Glomerular endothelial cell (primary cell): ENCODE results near the gene BRIX1. TPM values are rescaled to one million over a fixed set of nuclear protein-coding genes. Genes with fewer than 3 reads are reported as not detected.
"Not testable (repeated sequence)": the region's sequence is repeated elsewhere in the genome, so short reads cannot be mapped to it uniquely, and the experiment has no call there.

Experiments
- DNase-seq: peaks from one replicate; pipeline ENCODE4 v3.0.0-alpha.2; 2011; ENCODE audit warnings: low read depth, low spot score; ENCODE audit errors: extremely low read depth
- total RNA-seq: library from RNA; depleted of rRNA; stranded (reverse); fragments of >200 nt; gene quantifications from 2 replicates; pipeline ENCODE4 v1.2.3, GENCODE V29; 2015

The BRIX1 gene
- total RNA-seq, 1 donor from 2014 or later = 18.7 TPM

DNA sequence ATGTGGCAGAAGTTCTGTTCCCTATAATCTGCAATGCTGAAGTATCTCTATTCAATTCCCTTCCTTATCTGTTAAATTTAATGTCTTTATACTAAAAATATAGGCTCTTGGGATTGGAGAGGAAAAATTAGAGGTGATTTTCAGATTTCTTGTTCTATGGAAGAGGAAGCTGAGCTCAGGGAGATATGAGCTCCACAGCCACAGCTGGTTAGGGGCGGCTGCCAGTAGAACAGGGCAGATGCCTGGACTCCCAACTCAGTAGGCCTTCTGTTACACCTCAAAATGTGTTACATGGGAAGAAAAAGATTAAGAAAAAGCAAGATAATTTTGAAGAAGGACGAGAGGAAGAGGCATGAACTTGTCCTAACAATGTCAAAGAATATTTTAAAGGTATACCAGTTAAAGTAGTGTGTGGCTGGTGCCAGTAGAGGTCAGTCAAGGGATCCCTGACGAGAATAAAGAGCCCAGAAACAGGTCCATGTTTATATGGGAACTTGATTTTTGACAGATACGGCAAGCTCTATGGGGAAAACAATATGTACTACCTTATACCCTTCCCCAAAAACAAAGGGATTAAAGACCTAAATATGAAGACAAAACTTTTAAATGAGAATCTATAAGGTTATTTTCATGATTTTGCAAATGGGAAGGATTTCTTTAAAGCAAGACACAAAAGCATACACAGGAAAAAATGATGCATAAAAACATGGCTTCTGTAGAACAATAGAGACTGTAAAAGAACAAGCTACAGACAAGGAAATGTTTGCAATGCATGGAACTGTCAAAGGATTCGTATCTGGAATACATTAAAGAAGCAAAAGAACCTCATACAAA, 42.6 kb downstream of the BRIX1 start:
- DNase-seq = peak; percentile 4

DNA sequence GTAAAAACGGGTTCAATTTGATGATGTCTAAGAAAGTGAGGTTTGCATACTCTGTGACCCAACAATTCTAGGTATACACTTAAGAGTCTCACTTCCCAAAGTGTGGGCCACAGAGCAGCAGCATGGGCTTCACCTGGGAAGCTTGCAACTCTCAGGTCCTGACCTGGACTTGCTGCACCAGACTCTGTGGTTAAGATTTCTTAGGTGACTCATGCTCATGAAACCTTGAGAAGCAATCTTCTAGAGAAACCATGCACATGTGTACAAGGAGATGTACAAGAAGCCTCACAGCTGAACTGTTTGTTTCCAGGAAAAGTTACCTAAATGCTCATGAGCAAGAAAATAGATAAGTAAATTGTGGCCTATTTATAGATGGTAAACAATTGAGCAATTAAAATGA, 43.8 kb downstream of the BRIX1 start:
- no peak for DNase-seq

DNA sequence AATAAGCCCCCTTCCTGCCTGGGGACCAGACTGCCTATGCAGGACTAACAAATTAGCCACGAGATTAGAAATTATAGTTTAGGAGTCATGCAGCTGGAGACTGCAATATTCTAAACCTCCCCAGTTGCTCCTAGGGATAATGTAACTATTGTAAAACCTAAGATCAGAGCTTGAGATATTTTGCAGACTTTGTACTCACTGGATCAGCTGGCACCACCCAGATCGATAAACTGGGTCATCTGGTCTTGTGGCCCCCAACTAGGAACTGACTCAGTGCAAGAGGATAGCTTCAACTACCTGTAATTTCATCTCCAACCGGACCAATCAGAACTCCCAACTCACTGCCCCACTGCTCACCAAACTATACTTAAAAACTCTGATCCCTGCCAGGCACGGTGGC, 52.0 kb downstream of the BRIX1 start:
- DNase-seq = no peak

DNA sequence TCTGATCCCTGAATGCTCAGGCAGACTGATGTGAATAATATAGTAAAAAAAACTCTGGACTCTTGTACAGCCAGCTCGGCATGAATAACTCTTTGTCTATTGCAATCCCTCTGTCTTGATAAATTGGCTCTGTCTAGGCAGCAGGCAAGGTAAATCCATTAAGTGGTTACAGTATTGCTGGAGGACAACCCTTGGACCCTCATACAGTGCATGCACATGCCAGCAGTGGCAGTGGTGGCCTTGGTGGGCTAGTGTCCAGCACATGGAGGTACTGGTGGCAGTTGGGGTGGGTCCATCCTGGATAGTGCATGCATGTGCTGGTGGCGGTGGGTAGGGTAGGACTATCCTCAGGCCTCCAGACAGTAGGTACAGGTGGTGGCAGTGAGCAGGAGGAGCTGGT, 52.7 kb downstream of the BRIX1 start:
- DNase-seq = no peak

DNA sequence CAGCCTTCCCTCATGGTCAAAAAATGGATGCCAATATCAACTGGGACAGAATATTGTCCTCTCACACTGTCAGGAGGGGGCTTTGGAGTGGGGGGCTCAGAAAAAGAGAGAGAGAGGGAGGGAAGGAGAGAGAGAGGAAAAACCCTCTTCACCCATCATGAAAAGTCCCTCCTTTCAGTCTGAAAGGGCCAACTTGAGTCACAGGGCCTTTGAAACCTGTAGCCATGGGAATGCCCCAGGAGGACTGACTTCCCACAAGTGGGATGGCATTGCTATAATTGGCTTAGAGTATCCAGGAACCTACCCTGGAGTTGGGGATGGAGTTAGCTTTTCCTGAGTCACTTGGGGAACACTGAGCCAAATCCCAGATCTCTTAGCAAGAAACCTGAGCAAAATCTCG, 55.0 kb downstream of the BRIX1 start:
- DNase-seq = no peak

DNA sequence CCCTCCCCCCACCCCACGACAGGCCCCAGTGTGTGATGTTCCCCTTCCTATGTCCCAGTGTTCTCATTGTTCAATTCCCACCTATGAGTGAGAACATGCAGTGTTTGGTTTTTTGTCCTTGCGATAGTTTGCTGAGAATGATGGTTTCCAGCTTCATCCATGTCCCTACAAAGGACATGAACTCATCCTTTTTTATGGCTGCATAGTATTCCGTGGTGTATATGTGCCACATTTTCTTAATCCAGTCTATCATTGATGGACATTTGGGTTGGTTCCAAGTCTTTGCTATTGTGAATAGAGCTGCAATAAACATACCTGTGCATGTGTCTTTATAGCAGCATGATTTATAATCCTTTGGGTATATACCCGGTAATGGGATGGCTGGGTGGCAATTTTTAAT, 56.1 kb downstream of the BRIX1 start:
- not testable (repeated sequence) for DNase-seq

Other genes starting within 250 kb of the BRIX1 start
- gene TTC23L, start 76.5 kb upstream of the BRIX1 start, total RNA-seq = 0.41 and 0.63 TPM in 2 replicates
- gene RAD1, start 207 bp upstream of the BRIX1 start, total RNA-seq = 8.8 and 19.4 TPM in 2 replicates
- 30.9 and 31.2 TPM in 2 replicates for gene DNAJC21, start 13.8 kb downstream of the BRIX1 start, total RNA-seq
- not detected in 2 replicates for gene AGXT2, start 132.2 kb downstream of the BRIX1 start, total RNA-seq